ENCODE results near the gene TRIO. TPM values are rescaled to one million over a fixed set of nuclear protein-coding genes. Genes with fewer than 3 reads are reported as not detected.
A peak's percentile ranks its signal among the peaks of the same experiment; 100 is the strongest.

Gene TRIO
- total RNA-seq, 4 donors from 2014 or later, result 290 to 370 (median 346) TPM

DNA sequence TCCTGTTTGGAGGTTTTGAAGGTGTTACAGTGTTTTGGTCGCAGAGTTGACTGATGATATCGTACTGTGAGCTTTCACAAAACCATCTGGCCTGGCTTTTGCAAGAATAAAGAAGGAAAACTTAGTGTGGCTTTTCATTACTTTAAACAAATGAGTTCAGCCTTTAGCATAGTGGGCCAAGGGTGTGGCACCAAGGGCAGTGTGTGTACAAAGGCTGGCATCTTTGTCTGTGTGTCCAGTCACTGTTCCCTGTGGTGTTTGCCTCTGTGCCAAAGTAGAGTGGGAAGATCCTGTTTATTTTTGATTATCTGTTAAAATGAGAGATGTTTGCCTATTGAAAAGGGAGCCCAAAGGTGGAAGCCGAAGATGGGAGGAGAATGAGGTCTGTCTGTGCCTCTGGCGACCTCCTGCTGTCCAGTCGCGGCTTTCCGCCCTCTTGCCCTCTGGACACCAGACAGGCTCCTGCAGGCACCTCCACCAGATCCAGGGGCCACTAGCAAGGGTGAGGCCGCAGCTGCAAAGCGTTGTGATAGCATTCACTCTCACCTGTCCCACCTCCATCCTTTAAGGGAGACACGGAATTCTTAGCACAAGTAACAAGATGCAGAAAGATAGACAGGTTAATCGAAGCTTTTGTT, 113.7 kb downstream of the TRIO start:
- no peaks in the 10 kb centered on the region for H3K27me3 ChIP-seq
- TF ChIP-seq, protein P1, sequence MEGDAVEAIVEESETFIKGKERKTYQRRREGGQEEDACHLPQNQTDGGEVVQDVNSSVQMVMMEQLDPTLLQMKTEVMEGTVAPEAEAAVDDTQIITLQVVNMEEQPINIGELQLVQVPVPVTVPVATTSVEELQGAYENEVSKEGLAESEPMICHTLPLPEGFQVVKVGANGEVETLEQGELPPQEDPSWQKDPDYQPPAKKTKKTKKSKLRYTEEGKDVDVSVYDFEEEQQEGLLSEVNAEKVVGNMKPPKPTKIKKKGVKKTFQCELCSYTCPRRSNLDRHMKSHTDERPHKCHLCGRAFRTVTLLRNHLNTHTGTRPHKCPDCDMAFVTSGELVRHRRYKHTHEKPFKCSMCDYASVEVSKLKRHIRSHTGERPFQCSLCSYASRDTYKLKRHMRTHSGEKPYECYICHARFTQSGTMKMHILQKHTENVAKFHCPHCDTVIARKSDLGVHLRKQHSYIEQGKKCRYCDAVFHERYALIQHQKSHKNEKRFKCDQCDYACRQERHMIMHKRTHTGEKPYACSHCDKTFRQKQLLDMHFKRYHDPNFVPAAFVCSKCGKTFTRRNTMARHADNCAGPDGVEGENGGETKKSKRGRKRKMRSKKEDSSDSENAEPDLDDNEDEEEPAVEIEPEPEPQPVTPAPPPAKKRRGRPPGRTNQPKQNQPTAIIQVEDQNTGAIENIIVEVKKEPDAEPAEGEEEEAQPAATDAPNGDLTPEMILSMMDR (IDR thresholded peaks at IDR 0.05), result no peak
- no peak for TF ChIP-seq POLR2A (IDR thresholded peaks at IDR 0.05)
- no peak for TF ChIP-seq EP300 (IDR thresholded peaks at IDR 0.05)
- no peak for DNase-seq (ENCODE audit: low spot score in 2 of 2)
- WGBS, 2 donors, result 81 to 86% methylated on average over 11 of the region's 11 CpGs
- H3K36me3 ChIP-seq, result no peaks in the 10 kb centered on the region
- no peaks in the 10 kb centered on the region for H3K9me3 ChIP-seq
- H3K27ac ChIP-seq, result peak overlapping the region in 1 of 4 donors; percentile 10
- H3K4me1 ChIP-seq, result peaks cover 0 to 41% (median 8%) of the 10 kb centered on the region in 4 donors
- no peak overlapping the region for H3K4me3 ChIP-seq

GRCh38 chr5:14257995-14258403, 114.9 kb downstream of the TRIO start:
- no peak overlapping the region for H3K27ac ChIP-seq
- TF ChIP-seq POLR2A (IDR thresholded peaks at IDR 0.05), result no peak
- TF ChIP-seq, protein P1 (IDR thresholded peaks at IDR 0.05), result no peak
- TF ChIP-seq EP300 (IDR thresholded peaks at IDR 0.05), result no peak

GRCh38 chr5:14258840-14259239, 115.7 kb downstream of the TRIO start:
- no peaks in the 10 kb centered on the region for H3K9me3 ChIP-seq
- WGBS, 2 donors, result 44 to 56% methylated on average over 10 to 11 of the region's 11 CpGs
- no peak overlapping the region for H3K4me3 ChIP-seq
- H3K36me3 ChIP-seq, result no peaks in the 10 kb centered on the region
- H3K4me1 ChIP-seq, result peaks cover 0 to 41% (median 9%) of the 10 kb centered on the region in 4 donors
- no peaks in the 10 kb centered on the region for H3K27me3 ChIP-seq
- TF ChIP-seq, protein P1 (IDR thresholded peaks at IDR 0.05), result no peak
- no peak for TF ChIP-seq EP300 (IDR thresholded peaks at IDR 0.05)
- no peak for TF ChIP-seq POLR2A (IDR thresholded peaks at IDR 0.05)
- no peak overlapping the region for H3K27ac ChIP-seq
- DNase-seq (ENCODE audit: low spot score in 2 of 2), result no peak

More at GRCh38 chr5:14257995-14258403, 114.9 kb downstream of the TRIO start:
- Histone ChIP-seq H3K4me1 (peaks cover 0 to 41% (median 8%) of the 10 kb centered on the region in 4 donors), H3K9me3 (no peaks in the 10 kb centered on the region), H3K27me3 (no peaks in the 10 kb centered on the region), H3K36me3 (no peaks in the 10 kb centered on the region), H3K4me3 (no peak overlapping the region)
- 83 to 85% methylated on average over 7 of the region's 7 CpGs for WGBS, 2 donors
- no peak for DNase-seq (ENCODE audit: low spot score in 2 of 2)

DNA sequence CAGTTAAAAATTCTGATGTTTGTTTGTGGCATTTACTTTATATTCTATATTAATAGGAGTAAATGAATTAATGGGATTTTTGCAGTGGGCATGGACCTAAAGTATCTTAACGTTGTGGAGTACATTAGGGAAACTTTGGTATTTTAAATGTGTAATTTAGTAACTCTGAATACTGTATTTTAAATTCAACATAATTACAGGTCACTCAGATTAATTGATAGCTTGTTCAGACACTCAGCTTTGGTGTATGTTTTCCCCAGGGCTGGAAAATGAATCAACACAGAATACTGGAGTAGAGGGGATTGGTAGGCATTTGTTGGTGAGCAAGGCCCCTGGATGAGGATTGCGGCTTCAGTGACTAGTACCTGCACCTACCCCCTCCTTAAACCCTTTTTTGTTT, 117.5 kb downstream of the TRIO start:
- H3K36me3 ChIP-seq, result no peaks in the 10 kb centered on the region
- TF ChIP-seq, protein P1 (IDR thresholded peaks at IDR 0.05), result no peak
- no peak for TF ChIP-seq POLR2A (IDR thresholded peaks at IDR 0.05)
- TF ChIP-seq EP300 (IDR thresholded peaks at IDR 0.05), result no peak
- peaks cover 0 to 49% (median 13%) of the 10 kb centered on the region in 4 donors for H3K4me1 ChIP-seq
- WGBS, 2 donors, result 35 to 47% methylated on average over 2 of the region's 2 CpGs
- no peaks in the 10 kb centered on the region for H3K9me3 ChIP-seq
- no peak for DNase-seq (ENCODE audit: low spot score in 2 of 2)
- H3K4me3 ChIP-seq, result no peak overlapping the region
- no peak overlapping the region for H3K27ac ChIP-seq
- no peaks in the 10 kb centered on the region for H3K27me3 ChIP-seq

- TF ChIP-seq EP300 (IDR thresholded peaks at IDR 0.05) (no peak), POLR2A (IDR thresholded peaks at IDR 0.05) (no peak)
- TF ChIP-seq, protein P1 (IDR thresholded peaks at IDR 0.05), result no peak
- Histone ChIP-seq H3K9me3 (no peaks in the 10 kb centered on the region), H3K27ac (no peak overlapping the region), H3K4me3 (no peak overlapping the region), H3K4me1 (peaks cover 0 to 55% (median 13%) of the 10 kb centered on the region in 4 donors), H3K36me3 (no peaks in the 10 kb centered on the region), H3K27me3 (no peaks in the 10 kb centered on the region)
- DNase-seq (ENCODE audit: low spot score in 2 of 2), result no peak
- WGBS, 2 donors, result 69 to 78% methylated on average over 5 of the region's 5 CpGs
Measured at GRCh38 chr5:14261235-14261634, 118.1 kb downstream of the TRIO start.
